SU-DHL-6 (cell line): Measurements from ENCODE around the gene HMGN4.

Source experiments
- H2AFZ ChIP-seq: fragments of 200-600 bp; sonication (generic); 2 replicates; pipeline ENCODE4 v1.6.1; 2014; ENCODE audit warnings: low read depth, mild to moderate bottlenecking, moderate library complexity, mixed read lengths, antibody characterized with exemption, low read length; ENCODE audit not compliant: severe bottlenecking
- H3F3A ChIP-seq: fragments of 200-600 bp; shearing (Covaris generic); 2 replicates; pipeline ENCODE4 v1.6.0; 2016; ENCODE audit warnings: antibody characterized with exemption, mild to moderate bottlenecking; ENCODE audit not compliant: insufficient read depth
- H3K27ac ChIP-seq: fragments of 200-600 bp; sonication (generic); 2 replicates; pipeline ENCODE4 v1.5.1; 2016; ENCODE audit warnings: low read depth, mild to moderate bottlenecking, low read length, moderate library complexity, mixed read lengths
- H3K27me3 ChIP-seq: fragments of 200-600 bp; sonication (generic), shearing (Covaris generic); 2 replicates; pipeline ENCODE4 v1.6.0; 2014; ENCODE audit warnings: mild to moderate bottlenecking, low read length
- H3K36me3 ChIP-seq: fragments of 200-600 bp; sonication (generic); 2 replicates; pipeline ENCODE4 v1.6.1; 2014; ENCODE audit warnings: mild to moderate bottlenecking, low read length, mixed read lengths
- H3K4me2 ChIP-seq: fragments of 300-600, 200-600 bp; shearing (Covaris generic), sonication (generic); 2 replicates; pipeline ENCODE4 v1.6.0; 2014; ENCODE audit warnings: low read length, low read depth, mild to moderate bottlenecking; ENCODE audit not compliant: poor library complexity, severe bottlenecking
- H3K4me3 ChIP-seq: fragments of 200-600 bp; sonication (generic); 2 replicates; pipeline ENCODE4 v1.5.1; 2014; ENCODE audit warnings: antibody characterized with exemption, low read length, mild to moderate bottlenecking, mixed read lengths; ENCODE audit not compliant: insufficient read depth, poor library complexity, severe bottlenecking
- H3K79me2 ChIP-seq: fragments of 200-600 bp; sonication (generic); 2 replicates; pipeline ENCODE4 v1.6.1; 2014; ENCODE audit warnings: mild to moderate bottlenecking, low read length, moderate library complexity; ENCODE audit not compliant: insufficient read depth
- H3K9ac ChIP-seq: fragments of 200-600 bp; sonication (generic); 2 replicates; pipeline ENCODE4 v1.7.0; 2014; ENCODE audit warnings: mild to moderate bottlenecking, low read length
- H3K9me2 ChIP-seq: fragments of 200-600 bp; sonication (generic); replicated peaks from 2 replicates; pipeline ENCODE4 v1.6.1; 2014; ENCODE audit warnings: low read length; ENCODE audit not compliant: insufficient read depth
- H3K9me3 ChIP-seq: fragments of 200-600 bp; sonication (generic); 2 replicates; pipeline ENCODE4 v1.6.1; 2014; ENCODE audit warnings: low read length, mixed read lengths; ENCODE audit not compliant: insufficient read depth
- H4K20me1 ChIP-seq: fragments of 200-600 bp; sonication (generic); 2 replicates; pipeline ENCODE4 v1.6.1; 2014; ENCODE audit warnings: low read depth, mild to moderate bottlenecking, antibody characterized with exemption, low read length, moderate library complexity, mixed read lengths
- CTCF ChIP-seq: fragments of 200-600 bp; sonication (generic); IDR thresholded peaks from one replicate; pipeline ENCODE4 v1.5.1; 2017; ENCODE audit warnings: antibody characterized with exemption, mild to moderate bottlenecking, low read length, moderate library complexity; ENCODE audit not compliant: insufficient read depth, poor library complexity, severe bottlenecking
- EZH2phosphoT487 ChIP-seq: fragments of 200-600 bp; sonication (generic), shearing (Covaris generic); conservative IDR thresholded peaks from 2 replicates; pipeline ENCODE4 v1.6.1; 2018; ENCODE audit warnings: mild to moderate bottlenecking, antibody characterized with exemption, low read length, moderate library complexity, mixed read lengths

Gene HMGN4

GRCh38 chr6:26514984-26515383, 23.2 kb upstream of the HMGN4 start:
- no peaks in the 10 kb centered on the region for H3K9me3 ChIP-seq
- H3K4me3 ChIP-seq: no peak overlapping the region
- H4K20me1 ChIP-seq: no peaks in the 10 kb centered on the region
- no peaks in the 10 kb centered on the region for H3F3A ChIP-seq
- H3K27ac ChIP-seq: no peak overlapping the region
- H3K9me2 ChIP-seq: no peaks in the 10 kb centered on the region
- H3K4me2 ChIP-seq: no peak overlapping the region
- TF ChIP-seq EZH2phosphoT487: no peak
- no peak for TF ChIP-seq CTCF
- H3K27me3 ChIP-seq: no peaks in the 10 kb centered on the region
- no peak overlapping the region for H3K9ac ChIP-seq
- no peak overlapping the region for H2AFZ ChIP-seq
- no peaks in the 10 kb centered on the region for H3K79me2 ChIP-seq
- no peaks in the 10 kb centered on the region for H3K36me3 ChIP-seq

GRCh38 chr6:26516481-26517427, 21.4 kb upstream of the HMGN4 start:
- Histone ChIP-seq H3K79me2 (no peaks in the 10 kb centered on the region), H3K4me2 (no peak overlapping the region), H2AFZ (no peak overlapping the region), H3K9ac (no peak overlapping the region), H3K27me3 (no peaks in the 10 kb centered on the region), H4K20me1 (no peaks in the 10 kb centered on the region), H3K4me3 (no peak overlapping the region), H3K9me2 (no peaks in the 10 kb centered on the region), H3K9me3 (no peaks in the 10 kb centered on the region), H3K27ac (no peak overlapping the region), H3K36me3 (no peaks in the 10 kb centered on the region), H3F3A (peaks cover 7% of the 10 kb centered on the region)
- no peak for TF ChIP-seq EZH2phosphoT487

GRCh38 chr6:26519359-26519758, 18.8 kb upstream of the HMGN4 start:
- H3K4me3 ChIP-seq: no peak overlapping the region
- no peak overlapping the region for H2AFZ ChIP-seq
- peaks cover 15% of the 10 kb centered on the region for H3F3A ChIP-seq
- H3K79me2 ChIP-seq: no peaks in the 10 kb centered on the region
- H3K4me2 ChIP-seq: no peak overlapping the region
- no peaks in the 10 kb centered on the region for H3K9me2 ChIP-seq
- H3K9ac ChIP-seq: no peak overlapping the region
- H3K27me3 ChIP-seq: no peaks in the 10 kb centered on the region
- H4K20me1 ChIP-seq: no peaks in the 10 kb centered on the region
- TF ChIP-seq CTCF: no peak
- no peak for TF ChIP-seq EZH2phosphoT487
- H3K27ac ChIP-seq: no peak overlapping the region
- no peaks in the 10 kb centered on the region for H3K36me3 ChIP-seq
- no peaks in the 10 kb centered on the region for H3K9me3 ChIP-seq
